ENCODE measurements around the gene PRPSAP2. TPM values are rescaled to one million over a fixed set of nuclear protein-coding genes. Genes with fewer than 3 reads are reported as not detected.
"Not testable (repeated sequence)": the region's sequence is repeated elsewhere in the genome, so short reads cannot be mapped to it uniquely, and the experiment has no call there.

The PRPSAP2 gene
- polyA plus RNA-seq, 1 donor from 2014 or later: 358 TPM

GRCh38 chr17:18921912-18922451, 64.1 kb downstream of the PRPSAP2 start:
- H3K27ac ChIP-seq (ENCODE audit: low read length): no peak overlapping the region
- H3K4me3 ChIP-seq (ENCODE audit: low read length): no peak overlapping the region
- no peaks in the 10 kb centered on the region for H3F3A ChIP-seq (ENCODE audit: insufficient read depth, low read length, poor library complexity, severe bottlenecking)
- no peaks in the 10 kb centered on the region for H3K36me3 ChIP-seq (ENCODE audit: insufficient read depth, low read length)
- H3K4me2 ChIP-seq (ENCODE audit: low read length): no peak overlapping the region
- H3K9me3 ChIP-seq (ENCODE audit: low read length): no peaks in the 10 kb centered on the region
- no peak overlapping the region for H3K9ac ChIP-seq (ENCODE audit: low read length)
- H2AFZ ChIP-seq (ENCODE audit: low read depth, low read length): no peak overlapping the region
- H3K27me3 ChIP-seq (ENCODE audit: insufficient read depth, low read depth, low read length): no peaks in the 10 kb centered on the region
- no peaks in the 10 kb centered on the region for H4K20me1 ChIP-seq (ENCODE audit: insufficient read depth)
- no peaks in the 10 kb centered on the region for H3K9me2 ChIP-seq (ENCODE audit: insufficient read depth, low read length)
- H3K79me2 ChIP-seq (replicated peaks; ENCODE audit: insufficient read depth, low read length): peaks cover 8% of the 10 kb centered on the region
- no peak for TF ChIP-seq MXI1 (conservative IDR thresholded peaks at IDR 0.05; ENCODE audit: poor library complexity, severe bottlenecking)
- TF ChIP-seq CTCF (IDR thresholded peaks at IDR 0.05; ENCODE audit: poor library complexity, severe bottlenecking): no peak
- no peak for TF ChIP-seq EP300 (conservative IDR thresholded peaks at IDR 0.05; ENCODE audit: poor library complexity, severe bottlenecking)
- TF ChIP-seq SMC3 (conservative IDR thresholded peaks at IDR 0.05; ENCODE audit: poor library complexity): no peak
- TF ChIP-seq TAF1 (IDR thresholded peaks at IDR 0.05; ENCODE audit: low read depth): no peak
- no peak for TF ChIP-seq RAD21 (conservative IDR thresholded peaks at IDR 0.05)
- no peak for TF ChIP-seq POLR2AphosphoS5 (IDR thresholded peaks at IDR 0.05)
- no peak for TF ChIP-seq REST (IDR thresholded peaks at IDR 0.05; ENCODE audit: borderline replicate concordance)
- no peak for TF ChIP-seq EZH2 (IDR thresholded peaks at IDR 0.05; ENCODE audit: borderline replicate concordance, insufficient read depth, low read length, poor library complexity, severe bottlenecking)

- H3K27ac ChIP-seq (ENCODE audit: low read length); H3K79me2 ChIP-seq (replicated peaks; ENCODE audit: insufficient read depth, low read length); H3K4me2 ChIP-seq (ENCODE audit: low read length): not testable (repeated sequence)
Measured at GRCh38 chr17:18922596-18922995, 64.7 kb downstream of the PRPSAP2 start.

GRCh38 chr17:18925187-18925586, 67.3 kb downstream of the PRPSAP2 start:
- Histone ChIP-seq H3K4me2 (ENCODE audit: low read length) (no peak overlapping the region), H3K9me3 (ENCODE audit: low read length) (no peaks in the 10 kb centered on the region), H3K27ac (ENCODE audit: low read length) (no peak overlapping the region), H2AFZ (ENCODE audit: low read depth, low read length) (no peak overlapping the region), H3K9me2 (ENCODE audit: insufficient read depth, low read length) (no peaks in the 10 kb centered on the region), H3F3A (ENCODE audit: insufficient read depth, low read length, poor library complexity, severe bottlenecking) (no peaks in the 10 kb centered on the region), H3K4me3 (ENCODE audit: low read length) (no peak overlapping the region), H3K36me3 (ENCODE audit: insufficient read depth, low read length) (no peaks in the 10 kb centered on the region), H3K27me3 (ENCODE audit: insufficient read depth, low read depth, low read length) (no peaks in the 10 kb centered on the region), H3K9ac (ENCODE audit: low read length) (no peak overlapping the region), H4K20me1 (ENCODE audit: insufficient read depth) (no peaks in the 10 kb centered on the region), H3K79me2 (replicated peaks; ENCODE audit: insufficient read depth, low read length) (peaks cover 8% of the 10 kb centered on the region)
- TF ChIP-seq MXI1 (conservative IDR thresholded peaks at IDR 0.05; ENCODE audit: poor library complexity, severe bottlenecking) (no peak), TAF1 (IDR thresholded peaks at IDR 0.05; ENCODE audit: low read depth) (no peak), EZH2 (IDR thresholded peaks at IDR 0.05; ENCODE audit: borderline replicate concordance, insufficient read depth, low read length, poor library complexity, severe bottlenecking) (no peak), EP300 (conservative IDR thresholded peaks at IDR 0.05; ENCODE audit: poor library complexity, severe bottlenecking) (no peak), RAD21 (conservative IDR thresholded peaks at IDR 0.05) (no peak), POLR2AphosphoS5 (IDR thresholded peaks at IDR 0.05) (no peak), CTCF (IDR thresholded peaks at IDR 0.05; ENCODE audit: poor library complexity, severe bottlenecking) (no peak), REST (IDR thresholded peaks at IDR 0.05; ENCODE audit: borderline replicate concordance) (no peak), SMC3 (conservative IDR thresholded peaks at IDR 0.05; ENCODE audit: poor library complexity) (no peak)

More at GRCh38 chr17:18922596-18922995, 64.7 kb downstream of the PRPSAP2 start:
- not testable (repeated sequence) for H2AFZ ChIP-seq (ENCODE audit: low read depth, low read length); H3K27me3 ChIP-seq (ENCODE audit: insufficient read depth, low read depth, low read length); H3K9me3 ChIP-seq (ENCODE audit: low read length); H3K9ac ChIP-seq (ENCODE audit: low read length); H3K4me3 ChIP-seq (ENCODE audit: low read length); H4K20me1 ChIP-seq (ENCODE audit: insufficient read depth); H3K36me3 ChIP-seq (ENCODE audit: insufficient read depth, low read length); H3F3A ChIP-seq (ENCODE audit: insufficient read depth, low read length, poor library complexity, severe bottlenecking); H3K9me2 ChIP-seq (ENCODE audit: insufficient read depth, low read length)

Data from neural cell (in vitro differentiated cells).